Measurements from ENCODE around the gene DCAF11. TPM values are rescaled to one million over a fixed set of nuclear protein-coding genes. Genes with fewer than 3 reads are reported as not detected.

DCAF11 gene
- total and polyA plus RNA-seq, 2 of the 13 experiments (the other 11 are each of a cell fraction or from before 2014, with no cell fraction given) = 150 to 257 TPM

DNA sequence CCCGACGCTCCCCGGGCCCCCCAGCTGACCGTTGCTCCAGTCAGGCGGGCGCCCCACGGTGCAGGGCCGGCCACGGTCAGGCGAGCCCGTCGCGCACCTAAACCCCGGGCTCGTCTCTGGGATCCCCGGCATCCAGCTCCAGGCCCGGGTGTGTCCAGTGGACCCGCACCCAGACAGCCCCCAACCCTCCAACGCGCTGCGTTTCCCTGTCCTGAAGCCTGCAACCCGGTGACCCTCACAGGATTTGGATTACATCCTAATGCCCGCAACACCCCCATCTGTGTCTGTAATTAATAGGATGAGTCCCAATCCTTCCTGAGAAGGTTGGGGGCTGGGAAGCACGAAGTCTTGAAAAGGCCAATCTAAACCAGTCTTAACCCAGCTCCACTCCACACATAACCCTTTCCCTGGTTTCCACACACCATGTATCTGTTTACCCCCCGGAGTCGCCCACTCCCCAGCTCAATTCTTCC is 32.8 kb upstream of the DCAF11 start (continued):
- no peak for TF ChIP-seq ZNF660 (CRISPR knock-in tag; IDR thresholded peaks at IDR 0.05; ENCODE audit: borderline replicate concordance, low read depth)
- TF ChIP-seq, protein P1, sequence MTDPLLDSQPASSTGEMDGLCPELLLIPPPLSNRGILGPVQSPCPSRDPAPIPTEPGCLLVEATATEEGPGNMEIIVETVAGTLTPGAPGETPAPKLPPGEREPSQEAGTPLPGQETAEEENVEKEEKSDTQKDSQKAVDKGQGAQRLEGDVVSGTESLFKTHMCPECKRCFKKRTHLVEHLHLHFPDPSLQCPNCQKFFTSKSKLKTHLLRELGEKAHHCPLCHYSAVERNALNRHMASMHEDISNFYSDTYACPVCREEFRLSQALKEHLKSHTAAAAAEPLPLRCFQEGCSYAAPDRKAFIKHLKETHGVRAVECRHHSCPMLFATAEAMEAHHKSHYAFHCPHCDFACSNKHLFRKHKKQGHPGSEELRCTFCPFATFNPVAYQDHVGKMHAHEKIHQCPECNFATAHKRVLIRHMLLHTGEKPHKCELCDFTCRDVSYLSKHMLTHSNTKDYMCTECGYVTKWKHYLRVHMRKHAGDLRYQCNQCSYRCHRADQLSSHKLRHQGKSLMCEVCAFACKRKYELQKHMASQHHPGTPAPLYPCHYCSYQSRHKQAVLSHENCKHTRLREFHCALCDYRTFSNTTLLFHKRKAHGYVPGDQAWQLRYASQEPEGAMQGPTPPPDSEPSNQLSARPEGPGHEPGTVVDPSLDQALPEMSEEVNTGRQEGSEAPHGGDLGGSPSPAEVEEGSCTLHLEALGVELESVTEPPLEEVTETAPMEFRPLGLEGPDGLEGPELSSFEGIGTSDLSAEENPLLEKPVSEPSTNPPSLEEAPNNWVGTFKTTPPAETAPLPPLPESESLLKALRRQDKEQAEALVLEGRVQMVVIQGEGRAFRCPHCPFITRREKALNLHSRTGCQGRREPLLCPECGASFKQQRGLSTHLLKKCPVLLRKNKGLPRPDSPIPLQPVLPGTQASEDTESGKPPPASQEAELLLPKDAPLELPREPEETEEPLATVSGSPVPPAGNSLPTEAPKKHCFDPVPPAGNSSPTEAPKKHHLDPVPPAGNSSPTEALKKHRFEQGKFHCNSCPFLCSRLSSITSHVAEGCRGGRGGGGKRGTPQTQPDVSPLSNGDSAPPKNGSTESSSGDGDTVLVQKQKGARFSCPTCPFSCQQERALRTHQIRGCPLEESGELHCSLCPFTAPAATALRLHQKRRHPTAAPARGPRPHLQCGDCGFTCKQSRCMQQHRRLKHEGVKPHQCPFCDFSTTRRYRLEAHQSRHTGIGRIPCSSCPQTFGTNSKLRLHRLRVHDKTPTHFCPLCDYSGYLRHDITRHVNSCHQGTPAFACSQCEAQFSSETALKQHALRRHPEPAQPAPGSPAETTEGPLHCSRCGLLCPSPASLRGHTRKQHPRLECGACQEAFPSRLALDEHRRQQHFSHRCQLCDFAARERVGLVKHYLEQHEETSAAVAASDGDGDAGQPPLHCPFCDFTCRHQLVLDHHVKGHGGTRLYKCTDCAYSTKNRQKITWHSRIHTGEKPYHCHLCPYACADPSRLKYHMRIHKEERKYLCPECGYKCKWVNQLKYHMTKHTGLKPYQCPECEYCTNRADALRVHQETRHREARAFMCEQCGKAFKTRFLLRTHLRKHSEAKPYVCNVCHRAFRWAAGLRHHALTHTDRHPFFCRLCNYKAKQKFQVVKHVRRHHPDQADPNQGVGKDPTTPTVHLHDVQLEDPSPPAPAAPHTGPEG (CRISPR knock-in tag; IDR thresholded peaks at IDR 0.05) = peak; percentile 70; the same call in 1 of the 2 replicates
- no peak for TF ChIP-seq ZNF781 (CRISPR knock-in tag; IDR thresholded peaks at IDR 0.05; ENCODE audit: borderline replicate concordance, not compliant biosample characterization)
- TF ChIP-seq ZNF30 (CRISPR knock-in tag; IDR thresholded peaks at IDR 0.05) = 0 out of 2 replicates have a peak, but pooled peaks have one; percentile 8
- no peak for TF ChIP-seq SMC3 (IDR thresholded peaks at IDR 0.05; ENCODE audit: low read length)
- TF ChIP-seq SRF (IDR thresholded peaks at IDR 0.05; ENCODE audit: low read depth, low read length) = no peak
- no peak for TF ChIP-seq JUN (CRISPR knock-in tag; IDR thresholded peaks at IDR 0.05)
- TF ChIP-seq NR2F2 (IDR thresholded peaks at IDR 0.05; ENCODE audit: borderline replicate concordance, low read depth) = no peak
- no peak; the same call in 1 of the 2 replicates for TF ChIP-seq THYN1 (CRISPR knock-in tag; IDR thresholded peaks at IDR 0.05; ENCODE audit: borderline replicate concordance, low read depth)
- TF ChIP-seq PAWR (CRISPR knock-in tag; IDR thresholded peaks at IDR 0.05; ENCODE audit: borderline replicate concordance) = no peak
- TF ChIP-seq, protein P2, sequence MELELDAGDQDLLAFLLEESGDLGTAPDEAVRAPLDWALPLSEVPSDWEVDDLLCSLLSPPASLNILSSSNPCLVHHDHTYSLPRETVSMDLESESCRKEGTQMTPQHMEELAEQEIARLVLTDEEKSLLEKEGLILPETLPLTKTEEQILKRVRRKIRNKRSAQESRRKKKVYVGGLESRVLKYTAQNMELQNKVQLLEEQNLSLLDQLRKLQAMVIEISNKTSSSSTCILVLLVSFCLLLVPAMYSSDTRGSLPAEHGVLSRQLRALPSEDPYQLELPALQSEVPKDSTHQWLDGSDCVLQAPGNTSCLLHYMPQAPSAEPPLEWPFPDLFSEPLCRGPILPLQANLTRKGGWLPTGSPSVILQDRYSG (CRISPR knock-in tag; IDR thresholded peaks at IDR 0.05) = no peak
- TF ChIP-seq, protein P3, sequence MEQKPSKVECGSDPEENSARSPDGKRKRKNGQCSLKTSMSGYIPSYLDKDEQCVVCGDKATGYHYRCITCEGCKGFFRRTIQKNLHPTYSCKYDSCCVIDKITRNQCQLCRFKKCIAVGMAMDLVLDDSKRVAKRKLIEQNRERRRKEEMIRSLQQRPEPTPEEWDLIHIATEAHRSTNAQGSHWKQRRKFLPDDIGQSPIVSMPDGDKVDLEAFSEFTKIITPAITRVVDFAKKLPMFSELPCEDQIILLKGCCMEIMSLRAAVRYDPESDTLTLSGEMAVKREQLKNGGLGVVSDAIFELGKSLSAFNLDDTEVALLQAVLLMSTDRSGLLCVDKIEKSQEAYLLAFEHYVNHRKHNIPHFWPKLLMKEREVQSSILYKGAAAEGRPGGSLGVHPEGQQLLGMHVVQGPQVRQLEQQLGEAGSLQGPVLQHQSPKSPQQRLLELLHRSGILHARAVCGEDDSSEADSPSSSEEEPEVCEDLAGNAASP (CRISPR knock-in tag; IDR thresholded peaks at IDR 0.05; ENCODE audit: borderline replicate concordance) = 0 out of 2 replicates have a peak, but pooled peaks have one; percentile 6
- TF ChIP-seq RELA (CRISPR knock-in tag; IDR thresholded peaks at IDR 0.05) = no peak
- no peak for TF ChIP-seq PPARG (CRISPR knock-in tag; conservative IDR thresholded peaks at IDR 0.05)
- no peak for TF ChIP-seq MATR3 (CRISPR knock-in tag; IDR thresholded peaks at IDR 0.05)
- no peak for TF ChIP-seq IKZF1 (IDR thresholded peaks at IDR 0.05)
- TF ChIP-seq ZNF672 (CRISPR knock-in tag; IDR thresholded peaks at IDR 0.05) = no peak
- TF ChIP-seq ZNF432 (CRISPR knock-in tag; IDR thresholded peaks at IDR 0.05; ENCODE audit: borderline replicate concordance) = no peak
- no peak for TF ChIP-seq ZFP62 (CRISPR knock-in tag; IDR thresholded peaks at IDR 0.05)
- TF ChIP-seq, protein P4, sequence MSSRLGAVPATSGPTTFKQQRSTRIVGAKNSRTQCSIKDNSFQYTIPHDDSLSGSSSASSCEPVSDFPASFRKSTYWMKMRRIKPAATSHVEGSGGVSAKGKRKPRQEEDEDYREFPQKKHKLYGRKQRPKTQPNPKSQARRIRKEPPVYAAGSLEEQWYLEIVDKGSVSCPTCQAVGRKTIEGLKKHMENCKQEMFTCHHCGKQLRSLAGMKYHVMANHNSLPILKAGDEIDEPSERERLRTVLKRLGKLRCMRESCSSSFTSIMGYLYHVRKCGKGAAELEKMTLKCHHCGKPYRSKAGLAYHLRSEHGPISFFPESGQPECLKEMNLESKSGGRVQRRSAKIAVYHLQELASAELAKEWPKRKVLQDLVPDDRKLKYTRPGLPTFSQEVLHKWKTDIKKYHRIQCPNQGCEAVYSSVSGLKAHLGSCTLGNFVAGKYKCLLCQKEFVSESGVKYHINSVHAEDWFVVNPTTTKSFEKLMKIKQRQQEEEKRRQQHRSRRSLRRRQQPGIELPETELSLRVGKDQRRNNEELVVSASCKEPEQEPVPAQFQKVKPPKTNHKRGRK (CRISPR knock-in tag; IDR thresholded peaks at IDR 0.05) = no peak
- TF ChIP-seq, protein P5, sequence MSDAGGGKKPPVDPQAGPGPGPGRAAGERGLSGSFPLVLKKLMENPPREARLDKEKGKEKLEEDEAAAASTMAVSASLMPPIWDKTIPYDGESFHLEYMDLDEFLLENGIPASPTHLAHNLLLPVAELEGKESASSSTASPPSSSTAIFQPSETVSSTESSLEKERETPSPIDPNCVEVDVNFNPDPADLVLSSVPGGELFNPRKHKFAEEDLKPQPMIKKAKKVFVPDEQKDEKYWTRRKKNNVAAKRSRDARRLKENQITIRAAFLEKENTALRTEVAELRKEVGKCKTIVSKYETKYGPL (CRISPR knock-in tag; IDR thresholded peaks at IDR 0.05) = no peak; the same call in 1 of the 2 replicates
